ENCODE measurements around the gene CLCN1.

The CLCN1 gene

DNA sequence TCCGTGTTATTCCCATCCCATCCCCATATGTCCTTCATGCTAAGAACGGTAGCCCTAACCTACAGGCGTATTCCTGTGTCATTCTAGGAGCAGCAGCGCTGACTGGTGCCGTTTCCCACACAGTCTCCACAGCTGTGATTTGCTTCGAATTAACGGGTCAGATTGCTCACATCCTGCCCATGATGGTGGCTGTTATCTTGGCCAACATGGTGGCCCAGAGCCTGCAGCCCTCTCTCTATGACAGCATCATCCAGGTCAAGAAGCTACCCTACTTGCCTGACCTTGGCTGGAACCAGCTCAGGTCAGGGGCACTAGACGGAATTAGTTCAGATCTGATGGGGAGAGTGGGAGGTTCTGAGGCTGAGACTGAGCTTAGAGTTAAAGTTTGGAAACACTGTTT is 25.9 kb downstream of the CLCN1 start:
- Histone ChIP-seq H3K9me3 (ENCODE audit: control insufficient read depth, low read length) (no peaks in the 10 kb centered on the region), H3K4me1 (ENCODE audit: control insufficient read depth, insufficient read depth, low read length) (no peaks in the 10 kb centered on the region), H3K36me3 (ENCODE audit: control insufficient read depth, insufficient read depth, low read length, severe bottlenecking) (no peaks in the 10 kb centered on the region), H3K9ac (ENCODE audit: low read length) (no peak overlapping the region), H3K27me3 (replicated peaks; ENCODE audit: control insufficient read depth, insufficient read depth, low read length) (peaks cover 7% of the 10 kb centered on the region), H3K4me3 (ENCODE audit: low read length) (no peak overlapping the region)
- no peak for DNase-seq (ENCODE audit: low read depth)

GRCh38 chr7:143343596-143343995 is 27.7 kb downstream of the CLCN1 start:
- DNase-seq (ENCODE audit: low read depth): no peak
- Histone ChIP-seq H3K27me3 (replicated peaks; ENCODE audit: control insufficient read depth, insufficient read depth, low read length) (peaks cover 7% of the 10 kb centered on the region), H3K4me1 (ENCODE audit: control insufficient read depth, insufficient read depth, low read length) (no peaks in the 10 kb centered on the region), H3K4me3 (ENCODE audit: low read length) (no peak overlapping the region), H3K36me3 (ENCODE audit: control insufficient read depth, insufficient read depth, low read length, severe bottlenecking) (no peaks in the 10 kb centered on the region), H3K9ac (ENCODE audit: low read length) (no peak overlapping the region), H3K9me3 (ENCODE audit: control insufficient read depth, low read length) (no peaks in the 10 kb centered on the region)

- no peak overlapping the region for H3K9ac ChIP-seq (ENCODE audit: low read length)
- no peaks in the 10 kb centered on the region for H3K36me3 ChIP-seq (ENCODE audit: control insufficient read depth, insufficient read depth, low read length, severe bottlenecking)
- peak overlapping the region; percentile 43 for H3K4me3 ChIP-seq (ENCODE audit: low read length)
- H3K4me1 ChIP-seq (ENCODE audit: control insufficient read depth, insufficient read depth, low read length): no peaks in the 10 kb centered on the region
- DNase-seq (ENCODE audit: low read depth): no peak
- peaks cover 20% of the 10 kb centered on the region for H3K27me3 ChIP-seq (replicated peaks; ENCODE audit: control insufficient read depth, insufficient read depth, low read length)
- H3K9me3 ChIP-seq (ENCODE audit: control insufficient read depth, low read length): no peaks in the 10 kb centered on the region
Measured at GRCh38 chr7:143345428-143345900, 29.6 kb downstream of the CLCN1 start.

DNA sequence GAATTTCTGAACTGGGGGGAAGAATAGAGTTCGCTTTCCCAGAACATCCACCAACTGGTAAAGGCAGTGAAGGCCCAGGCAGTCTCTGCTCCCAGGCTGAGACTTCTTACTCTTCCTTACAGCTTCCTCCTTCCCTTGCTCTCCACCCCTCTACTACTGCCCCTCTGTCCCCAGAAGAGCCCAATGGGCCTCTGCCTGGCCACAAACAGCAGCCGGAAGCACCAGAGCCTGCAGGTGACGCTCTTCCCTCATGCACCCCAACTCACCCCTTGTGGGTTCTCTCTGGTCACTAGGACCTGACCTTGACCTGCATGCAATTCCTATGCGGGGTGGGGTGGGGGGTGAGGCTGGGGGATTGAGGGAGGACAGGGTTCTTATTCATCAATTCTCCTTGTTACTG is 30.1 kb downstream of the CLCN1 start:
- H3K4me1 ChIP-seq (ENCODE audit: control insufficient read depth, insufficient read depth, low read length): no peaks in the 10 kb centered on the region
- no peak overlapping the region for H3K4me3 ChIP-seq (ENCODE audit: low read length)
- H3K9ac ChIP-seq (ENCODE audit: low read length): no peak overlapping the region
- peaks cover 22% of the 10 kb centered on the region for H3K27me3 ChIP-seq (replicated peaks; ENCODE audit: control insufficient read depth, insufficient read depth, low read length)
- no peak for DNase-seq (ENCODE audit: low read depth)
- H3K9me3 ChIP-seq (ENCODE audit: control insufficient read depth, low read length): no peaks in the 10 kb centered on the region
- H3K36me3 ChIP-seq (ENCODE audit: control insufficient read depth, insufficient read depth, low read length, severe bottlenecking): no peaks in the 10 kb centered on the region

- peaks cover 26% of the 10 kb centered on the region for H3K27me3 ChIP-seq (replicated peaks; ENCODE audit: control insufficient read depth, insufficient read depth, low read length)
- no peaks in the 10 kb centered on the region for H3K9me3 ChIP-seq (ENCODE audit: control insufficient read depth, low read length)
- H3K4me3 ChIP-seq (ENCODE audit: low read length): no peak overlapping the region
- no peaks in the 10 kb centered on the region for H3K4me1 ChIP-seq (ENCODE audit: control insufficient read depth, insufficient read depth, low read length)
- no peak overlapping the region for H3K9ac ChIP-seq (ENCODE audit: low read length)
- no peak for DNase-seq (ENCODE audit: low read depth)
- H3K36me3 ChIP-seq (ENCODE audit: control insufficient read depth, insufficient read depth, low read length, severe bottlenecking): no peaks in the 10 kb centered on the region
Measured at GRCh38 chr7:143347950-143348349, 32.0 kb downstream of the CLCN1 start.

DNA sequence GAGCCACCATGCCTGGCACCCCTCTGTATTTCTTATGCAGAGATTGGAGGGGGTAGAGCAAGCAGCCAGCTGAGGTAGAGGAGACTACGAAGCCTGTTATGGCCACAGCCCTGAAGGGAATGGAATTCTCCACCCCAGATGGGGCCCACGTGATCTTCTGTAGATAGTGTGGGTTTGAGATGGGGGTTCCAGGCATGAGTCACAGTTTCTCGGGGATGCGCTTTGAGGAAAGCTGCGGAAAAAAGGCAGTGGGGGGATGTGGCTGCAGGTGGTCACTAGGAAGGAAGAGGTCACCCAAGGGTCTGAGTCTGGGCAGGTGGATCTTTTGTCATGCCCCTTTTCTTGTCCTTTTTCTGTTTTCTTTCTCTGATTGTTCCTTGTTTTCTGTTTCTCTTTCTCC is 35.1 kb downstream of the CLCN1 start:
- H3K9me3 ChIP-seq (ENCODE audit: control insufficient read depth, low read length): no peaks in the 10 kb centered on the region
- peaks cover 25% of the 10 kb centered on the region for H3K27me3 ChIP-seq (replicated peaks; ENCODE audit: control insufficient read depth, insufficient read depth, low read length)
- no peak for DNase-seq (ENCODE audit: low read depth)
- no peaks in the 10 kb centered on the region for H3K4me1 ChIP-seq (ENCODE audit: control insufficient read depth, insufficient read depth, low read length)
- no peak overlapping the region for H3K9ac ChIP-seq (ENCODE audit: low read length)
- no peaks in the 10 kb centered on the region for H3K36me3 ChIP-seq (ENCODE audit: control insufficient read depth, insufficient read depth, low read length, severe bottlenecking)
- H3K4me3 ChIP-seq (ENCODE audit: low read length): no peak overlapping the region

- H3K4me3 ChIP-seq (ENCODE audit: low read length): no peak overlapping the region
- DNase-seq (ENCODE audit: low read depth): no peak
- H3K36me3 ChIP-seq (ENCODE audit: control insufficient read depth, insufficient read depth, low read length, severe bottlenecking): no peaks in the 10 kb centered on the region
- H3K9ac ChIP-seq (ENCODE audit: low read length): no peak overlapping the region
- peaks cover 25% of the 10 kb centered on the region for H3K27me3 ChIP-seq (replicated peaks; ENCODE audit: control insufficient read depth, insufficient read depth, low read length)
- H3K9me3 ChIP-seq (ENCODE audit: control insufficient read depth, low read length): no peaks in the 10 kb centered on the region
- no peaks in the 10 kb centered on the region for H3K4me1 ChIP-seq (ENCODE audit: control insufficient read depth, insufficient read depth, low read length)
Measured at GRCh38 chr7:143351574-143351973, 35.7 kb downstream of the CLCN1 start.

GRCh38 chr7:143352531-143353002 is 36.7 kb downstream of the CLCN1 start:
- Histone ChIP-seq H3K9ac (ENCODE audit: low read length) (no peak overlapping the region), H3K36me3 (ENCODE audit: control insufficient read depth, insufficient read depth, low read length, severe bottlenecking) (no peaks in the 10 kb centered on the region), H3K27me3 (replicated peaks; ENCODE audit: control insufficient read depth, insufficient read depth, low read length) (peaks cover 22% of the 10 kb centered on the region), H3K4me3 (ENCODE audit: low read length) (no peak overlapping the region), H3K9me3 (ENCODE audit: control insufficient read depth, low read length) (no peaks in the 10 kb centered on the region), H3K4me1 (ENCODE audit: control insufficient read depth, insufficient read depth, low read length) (no peaks in the 10 kb centered on the region)
- DNase-seq (ENCODE audit: low read depth): no peak

GRCh38 chr7:143354376-143354775 is 38.5 kb downstream of the CLCN1 start:
- peaks cover 21% of the 10 kb centered on the region for H3K27me3 ChIP-seq (replicated peaks; ENCODE audit: control insufficient read depth, insufficient read depth, low read length)
- no peaks in the 10 kb centered on the region for H3K9me3 ChIP-seq (ENCODE audit: control insufficient read depth, low read length)
- no peak for DNase-seq (ENCODE audit: low read depth)
- no peak overlapping the region for H3K9ac ChIP-seq (ENCODE audit: low read length)
- no peaks in the 10 kb centered on the region for H3K4me1 ChIP-seq (ENCODE audit: control insufficient read depth, insufficient read depth, low read length)
- no peak overlapping the region for H3K4me3 ChIP-seq (ENCODE audit: low read length)
- H3K36me3 ChIP-seq (ENCODE audit: control insufficient read depth, insufficient read depth, low read length, severe bottlenecking): no peaks in the 10 kb centered on the region

DNA sequence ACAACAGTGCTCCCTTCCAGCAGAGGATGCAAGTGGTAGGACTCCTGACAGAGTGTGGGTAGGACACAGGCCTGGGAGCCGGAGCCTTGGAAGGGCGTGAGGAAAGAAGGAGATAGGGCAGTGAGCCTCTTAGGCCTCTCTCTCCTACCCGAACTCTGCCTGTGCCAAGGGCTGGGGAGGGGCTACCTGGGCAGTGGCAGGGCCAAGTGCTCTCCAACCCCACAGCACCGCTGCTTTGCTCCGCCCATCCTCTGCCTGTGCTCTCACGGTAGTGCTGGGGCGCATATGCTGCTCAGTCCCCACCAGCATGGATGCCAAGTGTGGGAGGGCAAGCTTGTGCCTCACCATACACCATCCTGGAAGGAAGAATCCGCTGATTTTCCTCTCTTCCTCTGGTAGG is 39.1 kb downstream of the CLCN1 start:
- no peaks in the 10 kb centered on the region for H3K36me3 ChIP-seq (ENCODE audit: control insufficient read depth, insufficient read depth, low read length, severe bottlenecking)
- no peak overlapping the region for H3K4me3 ChIP-seq (ENCODE audit: low read length)
- no peaks in the 10 kb centered on the region for H3K9me3 ChIP-seq (ENCODE audit: control insufficient read depth, low read length)
- no peak for DNase-seq (ENCODE audit: low read depth)
- no peak overlapping the region for H3K9ac ChIP-seq (ENCODE audit: low read length)
- peaks cover 15% of the 10 kb centered on the region for H3K27me3 ChIP-seq (replicated peaks; ENCODE audit: control insufficient read depth, insufficient read depth, low read length)
- no peaks in the 10 kb centered on the region for H3K4me1 ChIP-seq (ENCODE audit: control insufficient read depth, insufficient read depth, low read length)

DNA sequence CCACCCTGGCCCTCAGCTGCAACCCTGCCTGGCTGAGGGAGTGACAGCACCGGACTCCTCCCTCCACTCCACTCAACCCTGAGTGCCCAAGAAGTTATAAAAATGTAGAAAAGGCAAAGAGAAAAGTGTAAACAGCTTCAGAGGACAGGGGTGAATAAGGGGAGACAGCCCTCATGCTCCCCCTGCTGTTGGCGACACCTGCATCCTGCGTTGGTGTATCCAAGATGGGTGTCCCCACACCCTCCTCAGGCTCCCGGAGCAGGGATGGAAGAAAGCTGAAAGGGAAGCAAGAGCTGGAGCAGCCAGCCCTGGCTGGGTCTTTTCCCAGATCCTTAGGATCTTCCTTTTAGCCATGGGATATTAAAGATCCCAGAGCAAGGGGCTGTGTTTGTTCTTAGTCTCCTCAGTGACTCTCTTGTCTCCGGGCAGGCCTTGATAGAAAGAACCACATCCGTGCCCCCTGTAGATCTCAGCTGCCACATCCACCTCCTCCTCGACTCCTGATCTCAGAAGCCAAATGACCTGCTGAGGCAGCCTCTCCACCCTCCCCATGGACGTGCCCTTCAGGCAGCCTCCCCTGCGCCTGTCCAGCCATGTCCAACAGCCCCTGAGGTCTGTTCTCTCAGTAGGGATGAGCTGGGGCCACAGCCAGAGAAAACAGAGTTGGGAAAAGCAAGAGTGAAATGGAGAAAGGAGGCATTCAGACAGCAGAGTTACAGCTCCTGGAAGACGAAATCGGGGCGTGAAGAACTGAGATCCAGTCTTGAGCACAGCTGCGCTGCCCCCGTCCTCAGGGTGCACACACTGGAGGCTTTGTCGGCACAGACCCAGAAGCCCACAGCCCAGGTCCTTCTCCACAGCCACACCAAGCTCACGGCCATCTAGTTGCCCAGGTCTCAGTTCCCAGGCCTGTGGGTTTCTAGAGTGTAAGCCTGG is 39.8 kb downstream of the CLCN1 start:
- H3K4me3 ChIP-seq (ENCODE audit: low read length): no peak overlapping the region
- H3K9ac ChIP-seq (ENCODE audit: low read length): no peak overlapping the region
- H3K36me3 ChIP-seq (ENCODE audit: control insufficient read depth, insufficient read depth, low read length, severe bottlenecking): no peaks in the 10 kb centered on the region
- H3K9me3 ChIP-seq (ENCODE audit: control insufficient read depth, low read length): no peaks in the 10 kb centered on the region
- no peak for DNase-seq (ENCODE audit: low read depth)
- H3K27me3 ChIP-seq (replicated peaks; ENCODE audit: control insufficient read depth, insufficient read depth, low read length): peaks cover 9% of the 10 kb centered on the region
- no peaks in the 10 kb centered on the region for H3K4me1 ChIP-seq (ENCODE audit: control insufficient read depth, insufficient read depth, low read length)
